GM12873 (cell line): ENCODE results near the gene PATE2.

Source experiments
- TF ChIP-seq, protein P1 (sequence below): IDR thresholded peaks from 2 replicates; pipeline ENCODE4 v1.5.1; 2012; ENCODE audit warnings: low read depth, mild to moderate bottlenecking, moderate library complexity, low read length, control low read depth; ENCODE audit not compliant: insufficient read depth; ENCODE audit errors: missing control alignments

Gene PATE2

DNA sequence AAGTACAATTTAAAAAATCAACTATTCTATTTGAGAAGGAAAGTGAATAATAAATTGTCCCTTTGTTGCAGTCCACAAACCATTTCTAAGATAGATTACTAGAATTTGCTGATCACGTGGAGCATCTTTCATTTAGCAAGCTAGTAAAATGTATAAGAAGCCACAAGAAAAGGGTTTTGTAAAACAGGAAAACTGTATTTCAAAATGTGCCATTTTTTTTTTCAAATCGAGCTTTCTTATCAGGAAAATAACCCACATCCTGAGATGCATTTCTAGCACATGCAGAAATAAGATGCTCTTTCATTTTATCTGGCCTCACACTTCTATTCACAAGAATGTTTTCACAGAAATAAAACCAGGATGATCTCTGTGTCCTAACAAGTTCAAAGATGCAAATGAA is 6.0 kb upstream of the PATE2 start:
- TF ChIP-seq, protein P1, sequence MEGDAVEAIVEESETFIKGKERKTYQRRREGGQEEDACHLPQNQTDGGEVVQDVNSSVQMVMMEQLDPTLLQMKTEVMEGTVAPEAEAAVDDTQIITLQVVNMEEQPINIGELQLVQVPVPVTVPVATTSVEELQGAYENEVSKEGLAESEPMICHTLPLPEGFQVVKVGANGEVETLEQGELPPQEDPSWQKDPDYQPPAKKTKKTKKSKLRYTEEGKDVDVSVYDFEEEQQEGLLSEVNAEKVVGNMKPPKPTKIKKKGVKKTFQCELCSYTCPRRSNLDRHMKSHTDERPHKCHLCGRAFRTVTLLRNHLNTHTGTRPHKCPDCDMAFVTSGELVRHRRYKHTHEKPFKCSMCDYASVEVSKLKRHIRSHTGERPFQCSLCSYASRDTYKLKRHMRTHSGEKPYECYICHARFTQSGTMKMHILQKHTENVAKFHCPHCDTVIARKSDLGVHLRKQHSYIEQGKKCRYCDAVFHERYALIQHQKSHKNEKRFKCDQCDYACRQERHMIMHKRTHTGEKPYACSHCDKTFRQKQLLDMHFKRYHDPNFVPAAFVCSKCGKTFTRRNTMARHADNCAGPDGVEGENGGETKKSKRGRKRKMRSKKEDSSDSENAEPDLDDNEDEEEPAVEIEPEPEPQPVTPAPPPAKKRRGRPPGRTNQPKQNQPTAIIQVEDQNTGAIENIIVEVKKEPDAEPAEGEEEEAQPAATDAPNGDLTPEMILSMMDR: no peak

DNA sequence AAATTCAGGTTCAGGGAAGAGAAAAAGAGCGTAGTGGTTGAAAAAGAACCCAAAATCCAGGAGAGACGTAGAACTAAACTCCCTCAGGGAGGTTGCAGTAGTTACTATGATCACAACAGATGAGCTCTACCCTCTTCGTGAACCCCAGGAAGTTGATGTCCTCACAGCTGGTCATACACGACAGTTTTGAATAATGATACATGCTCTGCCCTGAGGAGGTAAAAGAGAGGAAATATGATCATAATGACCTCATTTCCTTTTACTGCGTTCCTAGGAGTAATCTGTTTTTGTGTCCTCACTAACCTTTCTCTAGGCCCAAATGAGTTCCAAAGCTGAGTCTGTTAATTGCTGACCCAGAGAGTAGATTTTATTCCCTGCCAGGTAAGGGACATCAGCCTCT is 1.3 kb downstream of the PATE2 start:
- TF ChIP-seq, protein P1: no peak

DNA sequence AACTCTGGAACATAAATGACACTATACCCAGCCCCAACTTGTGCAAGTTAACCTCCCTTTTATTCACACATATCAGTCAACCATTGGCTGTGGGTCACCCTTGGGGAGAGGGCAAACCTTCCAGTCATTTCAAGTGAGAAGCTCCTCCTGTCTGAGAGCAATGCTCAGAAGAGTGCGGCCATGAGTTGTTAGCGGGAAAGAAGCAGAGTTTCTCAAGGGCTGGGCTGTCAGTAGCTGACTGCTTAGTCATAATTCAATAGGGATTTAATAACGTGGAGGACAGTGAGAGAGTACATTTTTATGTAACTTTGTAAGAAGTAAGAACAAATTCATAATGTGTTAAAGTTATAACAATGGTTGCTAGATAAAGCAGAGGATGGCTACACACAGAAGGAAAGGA is 5.1 kb downstream of the PATE2 start:
- TF ChIP-seq, protein P1: no peak

DNA sequence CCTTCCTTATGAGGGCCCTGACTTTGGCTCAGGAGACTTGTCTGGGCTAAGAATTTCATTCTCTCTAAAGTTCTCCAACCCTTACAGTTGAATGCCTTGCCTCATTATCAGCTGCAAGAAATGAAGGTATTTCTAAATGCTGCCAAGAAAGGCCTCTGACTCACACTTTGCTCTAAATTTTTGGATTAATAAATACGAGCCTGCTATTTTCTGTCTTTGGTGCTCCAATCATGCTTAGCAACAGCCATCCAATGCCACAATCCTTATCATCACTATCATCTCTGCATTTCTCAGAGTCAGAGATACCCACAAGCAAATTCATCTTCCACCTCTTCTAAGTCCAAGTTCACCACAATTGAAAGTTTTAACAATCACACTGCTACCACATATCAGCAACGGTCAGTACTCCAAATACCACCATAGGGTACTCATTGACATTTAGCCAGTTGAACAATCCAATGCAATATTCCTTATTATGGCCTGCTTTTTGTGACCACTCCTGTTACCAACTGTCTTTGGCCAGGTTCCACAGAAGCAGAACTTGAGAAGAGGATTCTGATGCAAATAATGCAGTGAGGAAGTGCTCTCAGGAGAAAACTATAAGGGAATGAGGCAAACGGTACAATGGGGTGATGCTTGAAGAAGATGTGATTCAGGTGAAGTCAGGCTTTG is 5.7 kb downstream of the PATE2 start:
- TF ChIP-seq, protein P1: no peak

DNA sequence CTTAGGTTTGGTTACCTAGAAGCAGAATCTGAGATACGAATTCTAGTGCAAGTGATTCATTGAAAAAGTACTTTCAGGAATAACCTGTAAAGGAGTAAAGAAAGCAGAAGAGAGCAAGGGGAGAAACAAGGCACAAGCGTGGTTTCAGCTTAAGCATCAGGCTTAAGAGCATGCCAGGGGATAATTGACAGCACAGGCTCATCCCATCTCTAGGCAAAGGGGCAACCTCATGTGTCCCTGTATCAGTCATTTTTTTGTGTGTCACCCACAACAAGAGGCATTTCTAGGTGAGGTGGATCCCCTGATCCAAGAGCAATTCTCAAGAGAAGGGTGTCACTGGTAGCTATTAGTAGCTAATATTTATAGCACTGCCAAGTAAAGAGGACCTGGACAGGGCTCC is 8.0 kb downstream of the PATE2 start:
- TF ChIP-seq, protein P1: no peak

DNA sequence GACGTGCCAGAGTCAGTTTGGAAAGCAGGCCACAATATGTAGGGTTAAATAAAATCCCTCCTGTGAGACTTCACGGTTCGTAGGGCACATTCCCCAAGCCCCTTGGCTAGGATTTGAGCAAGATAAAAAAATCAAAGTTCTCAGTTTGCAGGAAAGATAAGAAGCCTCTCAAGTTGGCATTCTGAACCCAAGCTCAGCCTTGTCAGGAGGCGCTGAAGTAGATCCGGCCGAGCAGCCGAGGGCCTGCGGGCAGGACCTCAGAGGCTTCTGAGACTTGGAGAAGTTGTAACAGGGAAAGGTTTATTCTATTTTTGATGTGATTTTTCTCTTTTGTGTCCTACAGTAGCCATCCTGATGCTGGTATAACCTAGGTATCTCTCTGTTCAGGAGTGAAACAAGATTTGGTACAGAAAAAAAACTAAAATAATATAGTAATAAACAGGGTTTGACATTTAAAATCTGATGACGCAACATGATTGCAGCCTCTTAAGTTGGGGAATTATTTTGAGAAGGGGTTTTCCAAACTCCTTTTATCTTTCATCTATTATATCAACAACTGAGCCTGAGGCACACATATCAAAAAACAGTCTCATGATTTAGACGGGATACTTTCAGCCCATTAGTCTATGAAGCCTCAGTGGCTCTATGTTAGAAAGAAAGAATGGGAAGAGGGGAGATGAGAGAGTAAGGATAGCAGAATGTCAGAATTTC is 10.1 kb downstream of the PATE2 start:
- TF ChIP-seq, protein P1: no peak

DNA sequence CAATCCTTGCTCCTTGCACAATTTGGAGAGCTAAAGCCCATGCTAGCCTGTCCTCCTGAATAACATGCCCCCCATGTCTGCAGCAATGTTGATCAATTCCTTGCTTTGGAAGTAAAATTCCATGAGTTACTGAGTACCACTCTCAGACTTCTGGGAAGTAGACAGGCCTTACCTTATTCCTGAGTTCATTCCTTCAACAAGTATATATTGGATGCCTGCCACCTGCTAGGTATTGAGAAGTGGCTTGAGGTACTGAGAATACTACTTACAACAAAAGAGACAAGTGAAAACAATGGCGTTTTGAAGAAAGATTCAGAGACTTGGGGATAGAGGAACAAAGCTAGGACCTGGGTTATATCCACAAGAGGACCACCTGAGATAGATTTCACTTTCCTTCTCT is 12.4 kb downstream of the PATE2 start:
- TF ChIP-seq, protein P1: no peak
